HG02610 (cell line): ENCODE data around the gene SMAP2.
A peak's percentile ranks its signal among the peaks of the same experiment; 100 is the strongest.

Experiments
- ATAC-seq: cut with Tn5 transposase; IDR thresholded peaks from one replicate; pipeline ENCODE4 v1.9.1; 2021; ENCODE audit warnings: mild to moderate bottlenecking, moderate library complexity; ENCODE audit not compliant: unreplicated experiment

Gene SMAP2

GRCh38 chr1:40416709-40417108 lies 43.2 kb downstream of the SMAP2 start:
- no peak for ATAC-seq

GRCh38 chr1:40421431-40422384 lies 48.2 kb downstream of the SMAP2 start:
- no peak for ATAC-seq

DNA sequence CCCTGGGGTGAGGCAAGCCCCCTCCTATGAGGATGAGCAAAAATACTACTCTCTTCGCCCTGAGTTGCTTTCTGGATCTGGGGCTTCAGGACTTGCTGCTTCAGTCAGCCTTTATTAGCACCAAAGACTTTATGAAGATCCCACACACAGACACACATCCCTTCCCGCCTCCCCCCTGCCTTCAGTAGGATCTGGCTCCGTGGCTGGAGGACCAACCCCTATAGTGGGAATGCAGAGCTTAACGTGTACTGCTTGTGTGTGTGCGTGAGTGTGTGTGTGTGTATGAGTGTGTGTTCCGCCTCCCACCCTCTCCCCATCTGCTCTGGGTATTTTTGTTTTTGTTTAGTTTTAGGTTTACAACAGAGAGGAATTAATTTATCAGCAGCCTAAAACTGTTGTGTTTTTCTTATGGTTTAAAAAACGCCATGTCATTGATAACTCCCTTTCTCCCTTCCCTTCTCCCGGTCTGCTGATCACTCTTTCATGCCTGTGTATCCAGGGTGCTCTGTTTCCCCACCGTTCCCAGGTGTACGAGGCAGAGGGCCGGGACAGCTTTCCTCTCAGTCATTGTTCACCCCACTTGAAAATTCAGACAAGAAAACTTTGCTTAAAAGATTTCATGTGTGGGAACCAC lies 49.2 kb downstream of the SMAP2 start:
- no peak for ATAC-seq

DNA sequence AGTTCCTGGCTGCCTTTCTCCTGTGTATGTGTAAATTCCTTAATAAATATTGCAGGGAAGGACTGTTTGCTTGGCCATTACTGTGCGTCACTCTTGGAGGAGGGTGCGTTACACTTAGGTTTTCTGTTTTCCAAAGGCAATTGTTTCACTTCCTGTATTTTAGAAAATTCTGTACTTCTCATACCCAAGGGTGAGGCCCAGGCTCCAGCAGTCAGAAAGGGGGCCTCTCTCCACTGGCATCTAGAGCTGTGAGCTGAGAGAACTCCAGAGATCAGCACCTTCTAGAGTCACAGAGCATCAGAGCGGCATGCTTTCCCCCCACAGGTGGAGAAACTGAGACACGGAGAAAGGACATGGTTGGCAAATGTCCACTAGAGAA lies 49.7 kb downstream of the SMAP2 start:
- no peak for ATAC-seq

- no peak for ATAC-seq
These were observed 50.6 kb downstream of the SMAP2 start for GRCh38 chr1:40423951-40424618.

DNA sequence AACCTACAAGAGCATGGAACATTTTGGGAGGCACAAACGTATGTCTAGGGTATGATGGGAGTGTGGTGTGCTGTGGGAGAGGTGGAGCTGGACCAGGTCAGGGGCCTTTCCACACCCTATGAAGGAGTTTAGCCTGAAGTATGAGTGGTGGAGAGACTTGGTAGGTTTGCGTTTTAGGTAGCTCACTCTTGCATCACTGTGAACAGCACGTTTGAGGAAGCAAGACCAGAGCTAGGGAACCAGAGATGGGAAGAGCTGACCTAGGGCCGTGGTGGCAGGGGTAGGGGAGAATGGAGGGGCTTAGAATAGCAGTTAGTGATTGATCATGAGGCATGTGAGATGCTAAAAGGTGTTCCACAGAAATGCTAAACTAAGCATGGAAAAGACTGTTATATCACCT lies 51.7 kb downstream of the SMAP2 start:
- no peak for ATAC-seq

GRCh38 chr1:40431385-40431784 lies 57.9 kb downstream of the SMAP2 start:
- no peak for ATAC-seq

- ATAC-seq, result no peak
These were observed 59.3 kb downstream of the SMAP2 start for GRCh38 chr1:40432644-40433390.

DNA sequence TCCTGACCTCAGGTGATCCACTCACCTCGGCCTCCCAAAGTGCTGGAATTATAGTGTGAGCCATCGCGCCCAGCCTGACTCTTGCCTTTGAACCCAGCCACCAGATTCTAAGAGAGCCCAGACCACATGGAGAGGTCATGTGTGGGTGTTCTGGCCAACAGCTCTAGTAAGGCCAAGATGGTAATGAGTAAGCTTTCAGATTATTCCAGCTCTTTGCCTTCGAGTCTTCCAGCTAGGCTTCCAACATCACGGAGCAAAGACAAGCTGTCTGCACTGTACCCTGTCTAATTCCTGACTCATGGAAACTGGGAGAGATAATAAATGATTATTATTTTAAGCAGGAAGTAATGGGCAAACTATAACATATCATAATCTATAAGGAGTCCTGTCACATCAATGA lies 61.9 kb downstream of the SMAP2 start:
- no peak for ATAC-seq

- ATAC-seq, result no peak
These were observed 62.3 kb downstream of the SMAP2 start for GRCh38 chr1:40435876-40436275.

DNA sequence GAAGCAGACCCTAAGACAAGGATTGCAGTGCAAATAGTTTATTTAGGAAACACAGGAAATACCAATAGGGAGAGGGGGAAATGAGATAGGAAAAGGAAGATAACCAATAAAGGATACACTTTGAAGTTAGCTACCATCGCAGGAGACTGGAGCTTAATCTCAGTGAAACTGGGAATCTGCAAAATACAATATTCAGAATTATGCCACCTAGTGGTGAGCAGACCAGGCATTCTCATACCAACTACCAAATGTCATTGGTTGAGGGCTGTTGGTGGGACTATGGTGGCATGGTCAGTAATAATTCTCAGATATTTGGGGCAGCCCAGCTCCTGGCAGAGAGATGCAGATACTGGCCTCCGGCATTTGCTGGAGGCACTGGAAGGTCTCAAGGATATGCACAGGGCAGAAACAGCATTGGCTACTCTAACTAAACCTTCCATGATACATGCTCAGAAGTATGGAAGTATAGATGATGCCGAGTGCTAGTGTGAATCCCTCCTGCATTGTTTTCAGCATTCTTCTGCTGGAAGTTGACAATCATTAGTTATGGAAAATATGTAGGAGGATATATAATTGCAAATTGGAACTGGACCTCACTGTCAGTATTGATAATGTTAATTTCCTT lies 65.0 kb downstream of the SMAP2 start:
- no peak for ATAC-seq

DNA sequence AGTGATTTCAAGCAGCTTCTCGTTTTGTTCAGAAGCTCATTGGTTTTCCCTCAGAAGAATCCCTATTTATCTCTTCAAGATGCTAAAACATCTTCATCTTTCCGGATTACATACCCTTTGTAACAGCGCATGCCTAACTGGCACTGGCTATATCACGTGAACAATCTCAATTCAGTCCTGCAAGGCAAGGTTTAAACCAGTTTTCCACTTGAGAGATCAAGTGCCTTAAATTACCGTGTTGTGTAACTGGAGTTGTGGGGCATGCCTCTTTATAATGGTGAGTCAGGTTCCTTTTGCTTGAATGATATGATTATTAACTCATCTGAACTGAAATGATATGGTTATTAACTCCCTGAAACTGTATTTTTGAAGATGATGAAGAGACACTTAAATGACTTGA lies 65.7 kb downstream of the SMAP2 start:
- no peak for ATAC-seq

- ATAC-seq, result peak; percentile 82
These were observed 76.4 kb downstream of the SMAP2 start, which contains the start of gene ZFP69B for GRCh38 chr1:40449684-40450494. Gene ZFP69B, plus strand, starts transcription at chr1:40450476. Its CDS starts 486 bp downstream, at chr1:40450962.

DNA sequence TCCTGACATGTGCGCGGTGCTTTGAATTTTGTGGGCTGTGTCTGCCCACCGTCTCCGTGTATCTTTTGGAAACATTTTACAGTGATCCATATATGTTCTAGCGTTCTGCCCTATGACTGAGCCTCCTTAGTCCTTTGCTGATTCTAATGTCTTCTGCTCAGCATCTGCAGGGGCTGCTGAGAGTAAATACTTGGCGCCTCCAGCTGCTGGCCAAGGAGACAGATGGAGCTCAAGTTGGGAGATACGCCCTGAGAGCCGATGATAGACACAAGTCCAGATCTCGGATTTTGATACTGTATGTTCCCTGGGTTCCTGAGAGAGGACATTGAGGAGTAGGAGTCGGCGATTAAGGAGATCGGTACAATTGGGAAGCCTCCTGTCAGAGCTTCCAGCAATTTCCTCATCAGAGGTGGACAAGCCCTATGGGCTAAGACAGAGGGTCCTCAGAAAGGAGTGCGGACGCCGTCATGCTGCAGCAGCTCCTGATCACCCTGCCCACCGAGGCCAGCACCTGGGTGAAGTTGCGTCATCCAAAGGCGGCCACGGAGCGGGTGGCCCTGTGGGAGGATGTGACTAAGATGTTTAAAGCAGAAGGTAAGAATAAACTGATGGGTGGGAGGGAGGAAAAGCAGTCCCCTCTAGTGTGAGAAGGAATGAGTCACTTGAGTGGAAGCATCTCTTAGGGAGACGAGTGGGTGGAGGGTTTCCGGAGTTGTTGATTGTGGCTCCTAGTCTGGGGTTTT lies 77.1 kb downstream of the SMAP2 start:
- ATAC-seq, result peak; percentile 33

DNA sequence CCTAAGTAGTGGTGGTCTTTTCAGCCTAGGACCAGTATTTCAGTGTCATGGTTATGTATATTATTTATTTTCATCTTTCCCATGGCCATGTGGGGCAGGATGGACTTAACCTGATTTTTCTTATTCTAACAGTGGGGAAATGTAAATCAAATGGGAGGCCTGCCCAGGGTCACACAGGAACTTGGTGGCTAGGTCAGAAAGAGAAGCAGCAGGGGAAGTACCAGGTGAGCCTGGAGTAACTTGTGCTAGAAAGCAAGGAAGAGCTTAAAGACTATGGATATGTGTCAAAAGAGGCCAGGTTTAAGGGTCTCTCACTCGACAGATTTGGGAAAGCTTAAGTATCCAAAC lies 77.7 kb downstream of the SMAP2 start:
- ATAC-seq, result no peak

DNA sequence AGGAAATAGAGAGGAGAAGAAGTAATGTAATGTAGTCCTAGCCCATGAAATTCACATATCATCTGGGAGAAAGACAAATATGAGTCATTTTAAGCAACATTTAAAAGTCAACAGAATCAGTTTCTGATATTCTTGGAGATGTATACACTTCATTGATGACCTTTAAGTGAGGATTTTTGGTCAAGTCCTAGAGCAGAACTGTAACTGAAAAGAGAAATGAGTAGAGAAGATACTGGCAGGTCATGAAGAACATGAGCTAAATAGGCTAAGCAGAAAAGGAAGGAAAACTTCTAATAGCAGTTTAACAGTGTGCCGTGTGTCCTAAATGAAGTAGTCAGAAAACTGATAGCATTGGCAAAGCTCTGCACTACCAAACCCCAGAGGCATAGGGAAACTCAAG lies 81.3 kb downstream of the SMAP2 start:
- no peak for ATAC-seq

- ATAC-seq, result no peak
These were observed 89.5 kb downstream of the SMAP2 start for GRCh38 chr1:40462956-40463590.

DNA sequence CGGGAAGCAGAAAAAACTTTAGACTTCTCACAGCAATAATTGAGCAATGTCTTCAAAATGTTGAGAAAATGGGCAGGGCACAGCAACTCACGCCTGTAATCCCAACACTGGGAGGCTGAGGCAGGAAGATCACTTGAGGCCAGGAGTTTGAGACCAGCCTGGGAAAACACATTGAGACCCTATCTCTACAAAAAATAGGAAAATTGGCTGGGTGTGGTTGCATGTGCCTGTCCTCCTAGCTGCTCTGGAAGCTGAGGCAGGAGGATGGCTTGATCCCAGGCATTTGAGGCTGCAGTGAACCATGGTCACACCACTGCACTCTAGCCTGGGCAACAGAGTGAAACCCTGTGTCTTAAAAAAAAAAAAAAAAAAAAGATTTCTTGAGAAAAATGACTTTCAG lies 95.8 kb downstream of the SMAP2 start:
- ATAC-seq, result no peak
